Hematopoietic multipotent progenitor cell treated with erythropoietin and hydrocortisone succinate and interleukin-3 and kit ligand, for 8 days (in vitro differentiated cells): ENCODE results near the gene ADCK2.
A peak's percentile ranks its signal among the peaks of the same experiment; 100 is the strongest.
"Not testable (repeated sequence)": the region's sequence is repeated elsewhere in the genome, so short reads cannot be mapped to it uniquely, and the experiment has no call there.

Source experiments
- DNase-seq: peaks from one replicate; pipeline ENCODE4 v3.0.0-alpha.2; 2015

Gene ADCK2

DNA sequence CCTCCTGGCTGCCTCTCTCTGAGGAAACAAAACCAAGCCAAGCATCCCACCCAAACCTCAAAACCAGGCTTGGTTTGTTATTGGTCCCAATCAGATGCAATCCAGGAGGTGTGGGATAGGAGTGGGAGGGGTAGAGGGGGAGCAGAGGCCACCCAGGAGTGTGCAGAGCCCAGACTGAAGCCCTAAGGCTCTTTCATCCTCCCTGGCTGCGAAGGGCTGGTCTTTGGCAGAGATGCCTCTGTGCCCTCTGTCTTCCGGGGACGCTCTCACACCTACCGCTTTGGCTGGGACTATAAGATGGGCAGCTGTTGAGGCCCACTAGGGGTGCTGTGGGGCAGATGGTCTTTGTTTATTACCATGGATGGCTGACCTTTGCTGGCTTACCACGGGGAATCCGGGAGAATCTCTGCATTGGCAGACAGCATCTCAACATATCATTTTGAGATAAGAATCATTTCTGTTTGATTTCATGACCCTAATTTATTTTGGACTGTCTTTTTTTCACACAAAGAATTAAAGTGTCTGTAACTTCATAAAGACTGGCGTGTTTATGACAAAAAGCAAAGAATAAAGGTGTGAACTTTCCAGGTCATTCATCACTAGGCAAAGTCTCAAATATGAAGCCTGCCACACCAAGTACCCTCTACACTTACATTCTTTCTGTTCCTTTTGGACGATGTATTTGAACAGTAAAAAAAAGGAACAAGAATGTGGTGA lies 25.7 kb upstream of the ADCK2 start:
- DNase-seq: peak; percentile 65

DNA sequence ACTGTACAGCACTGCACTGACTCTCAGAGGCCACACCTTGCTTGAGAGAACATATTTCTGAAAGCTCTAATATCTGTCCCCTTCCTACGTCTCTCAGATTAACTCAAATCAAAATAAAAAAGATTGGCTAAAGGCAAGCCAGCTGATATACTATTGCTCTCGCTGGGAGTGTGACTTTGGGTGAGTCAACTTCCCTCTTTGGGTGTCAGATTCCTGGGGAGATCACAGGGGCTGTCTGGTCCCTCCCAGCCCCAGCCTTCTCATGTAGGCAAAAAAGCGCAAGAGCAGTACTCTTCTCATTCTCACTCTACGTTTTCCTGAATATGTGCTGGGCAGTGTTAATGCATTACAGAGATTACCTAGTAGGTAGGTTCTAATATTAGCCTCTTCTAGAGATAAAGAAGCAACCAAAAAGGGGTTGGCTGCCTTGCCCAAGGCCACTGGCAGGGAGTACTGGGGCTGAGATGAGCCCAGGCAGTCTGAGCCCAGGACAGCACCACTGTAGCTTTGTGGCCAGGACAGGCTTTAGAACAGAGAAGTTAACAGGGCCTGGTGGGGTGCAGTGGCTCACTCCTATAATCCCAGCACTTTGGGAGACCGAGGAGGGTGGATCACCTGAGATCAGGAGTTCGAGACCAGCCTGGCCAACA lies 23.1 kb upstream of the ADCK2 start:
- no peak for DNase-seq

DNA sequence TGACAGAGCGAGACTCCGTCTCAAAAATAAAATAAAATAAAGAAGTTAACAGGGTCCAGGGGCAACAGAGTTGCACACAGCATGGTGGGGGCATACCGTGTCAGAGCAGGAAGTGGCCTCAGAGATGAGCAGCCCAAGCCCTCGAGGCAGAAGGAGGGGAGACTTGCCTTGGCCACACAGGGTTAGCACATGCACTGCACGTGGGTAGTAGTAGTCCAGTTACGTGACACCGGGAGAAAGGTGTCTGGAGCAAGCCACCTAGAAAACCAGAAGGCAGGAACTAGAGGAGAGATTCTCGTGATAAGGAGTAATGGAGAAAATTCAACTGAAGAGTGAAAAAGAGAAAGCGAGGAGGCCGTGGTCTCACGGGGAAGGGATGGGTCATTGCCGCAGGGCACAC lies 22.4 kb upstream of the ADCK2 start:
- DNase-seq: no peak

DNA sequence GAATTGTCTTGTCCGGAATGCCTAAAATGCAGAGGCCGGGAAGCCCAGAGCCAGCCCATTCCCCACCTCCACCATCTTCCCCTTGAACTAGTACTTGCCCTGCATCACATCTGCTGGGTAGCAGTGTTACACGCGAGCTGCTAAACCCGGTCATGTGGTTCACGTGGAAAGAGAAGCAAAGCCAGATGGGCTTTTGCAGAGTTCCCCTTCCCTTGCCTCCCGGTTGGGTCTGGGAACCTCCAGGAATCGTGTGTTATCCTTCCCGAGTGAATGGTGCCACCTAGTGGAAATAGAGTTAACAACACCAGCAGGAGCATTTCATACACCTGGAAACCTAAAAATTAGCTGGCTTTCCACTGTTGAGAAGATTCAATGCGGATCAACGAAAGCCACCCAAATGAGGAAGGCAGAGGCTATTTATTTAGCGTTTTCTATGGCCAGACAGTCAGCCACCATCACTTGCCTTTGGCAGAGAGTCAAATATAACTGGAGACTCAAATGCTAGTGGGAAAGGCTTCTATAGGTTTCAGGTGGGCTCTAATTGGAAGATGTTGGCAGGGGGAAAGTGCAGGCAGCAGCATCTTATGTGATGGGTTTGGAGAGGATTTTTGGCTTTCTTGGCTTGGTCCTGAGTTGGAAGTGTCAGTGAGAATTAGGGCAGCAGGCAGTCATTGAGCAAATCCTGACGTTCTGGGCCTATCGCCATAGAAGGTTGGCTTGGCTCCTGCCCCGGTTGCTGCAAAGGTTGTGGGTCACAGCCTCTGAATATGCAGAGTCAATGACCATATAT lies 19.2 kb upstream of the ADCK2 start:
- peak; percentile 60 for DNase-seq

DNA sequence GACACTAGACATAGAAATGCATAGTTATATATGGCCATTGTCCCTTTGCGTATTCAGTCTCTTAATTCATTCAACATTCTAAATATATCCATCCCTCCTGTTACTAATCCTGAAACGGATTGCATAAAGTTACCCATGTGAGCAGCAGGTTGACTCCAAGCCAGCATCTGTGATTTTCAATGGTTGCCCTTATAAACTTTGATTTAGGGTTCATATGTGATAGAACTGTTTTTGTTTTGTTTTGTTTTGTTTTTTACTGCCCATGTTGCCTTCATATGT lies 18.7 kb upstream of the ADCK2 start:
- DNase-seq: no peak

DNA sequence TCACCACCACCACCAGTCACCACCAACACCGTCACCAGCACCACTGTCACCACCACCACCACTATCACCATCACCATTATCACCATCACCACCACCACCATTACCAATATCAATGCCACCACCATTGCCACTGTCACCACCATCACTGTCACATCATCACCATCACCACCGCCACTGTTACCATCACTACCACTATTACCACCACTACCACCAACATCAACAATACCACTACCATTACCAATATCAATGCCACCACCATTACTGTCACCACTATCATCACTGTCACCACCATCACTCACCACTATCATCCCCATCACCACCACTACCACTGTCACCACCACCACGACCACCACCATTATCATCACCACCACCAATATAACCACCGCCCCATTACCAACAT lies 18.1 kb upstream of the ADCK2 start:
- DNase-seq: no peak

DNA sequence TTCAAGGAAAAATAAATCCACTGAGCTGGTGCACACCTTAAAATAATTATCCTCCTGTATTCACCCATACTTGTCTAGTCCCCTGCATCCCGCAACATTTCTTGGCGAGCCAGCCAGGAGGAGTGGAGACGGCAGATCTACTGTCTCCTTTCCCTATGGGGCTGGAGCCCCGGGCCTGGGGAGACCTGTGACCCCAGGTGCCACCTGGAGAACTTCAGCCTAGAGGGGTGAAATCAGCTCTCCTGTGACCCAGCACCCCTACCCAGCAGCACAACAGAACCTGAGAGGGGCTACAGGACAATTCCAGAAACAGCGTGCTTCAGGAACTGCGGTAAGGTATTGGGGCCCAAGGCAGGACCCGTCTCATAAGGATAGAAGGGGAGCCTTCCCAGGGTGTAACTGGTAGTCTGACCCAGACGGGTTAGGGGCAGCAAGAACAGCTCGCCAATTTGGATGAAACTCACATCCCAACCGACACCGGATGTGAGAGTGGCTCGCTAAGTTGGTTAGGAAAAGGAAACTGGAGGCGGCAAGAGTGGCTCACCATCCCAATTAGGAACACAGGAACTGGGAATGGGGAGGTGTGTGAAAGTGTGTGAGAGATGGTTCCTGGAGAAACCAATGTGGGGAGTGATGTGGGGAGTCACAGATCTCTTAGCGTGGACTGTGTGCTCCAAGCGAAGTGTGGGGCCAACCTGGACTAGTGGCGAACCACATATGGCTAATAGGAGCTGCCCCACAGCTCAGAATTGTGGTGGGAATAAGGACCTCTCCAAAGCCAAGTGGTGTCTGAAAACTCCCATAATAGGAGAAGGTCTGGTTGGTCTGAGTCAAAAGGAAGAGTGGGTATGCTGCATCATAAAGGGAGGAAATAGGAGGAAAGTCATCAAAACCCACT lies 17.0 kb upstream of the ADCK2 start:
- DNase-seq: no peak

DNA sequence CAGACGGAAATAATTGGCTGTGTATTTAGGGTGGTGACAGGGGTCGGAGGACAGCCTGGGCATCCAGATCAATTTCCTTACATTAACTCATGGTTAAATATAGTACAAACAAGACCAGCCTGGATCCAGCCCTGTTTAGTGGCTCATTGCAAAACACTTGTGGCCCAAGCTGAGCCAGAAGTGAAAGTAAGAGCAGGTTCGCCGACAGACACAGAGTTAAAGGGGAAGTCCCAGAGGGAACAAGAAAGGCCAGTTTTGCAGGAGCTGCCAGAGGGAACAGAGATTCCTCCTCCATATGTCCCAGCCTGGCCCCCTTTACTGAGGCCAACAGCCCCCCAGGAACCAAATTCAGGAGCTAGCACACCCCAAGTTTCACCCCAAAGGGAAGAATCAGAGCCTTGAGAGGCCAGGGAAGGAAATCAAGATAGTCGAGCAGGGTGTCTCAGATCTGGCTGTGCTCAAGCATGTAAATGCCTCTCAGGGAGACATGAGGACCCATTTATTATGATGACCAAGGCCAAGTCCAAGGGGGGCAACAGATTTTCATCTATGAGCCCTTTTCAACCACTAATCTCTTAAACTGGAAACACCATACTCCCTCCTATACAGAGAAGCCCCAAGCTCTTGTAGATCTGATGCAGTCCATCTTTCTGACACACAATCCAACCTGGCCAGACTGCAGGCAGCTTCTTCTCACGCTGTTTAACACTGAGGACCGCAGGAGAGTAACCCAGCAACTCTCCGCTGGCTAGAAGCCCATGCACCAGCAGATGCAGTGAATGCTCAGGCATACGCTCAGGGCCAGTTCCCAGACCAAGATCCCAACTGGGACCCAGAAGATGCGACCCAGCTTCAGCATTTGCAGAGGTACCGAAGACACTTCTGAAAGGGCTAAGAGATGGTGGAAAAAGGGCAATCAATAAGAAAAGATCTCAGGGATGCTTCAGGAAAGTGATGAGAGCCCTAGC lies 15.9 kb upstream of the ADCK2 start:
- peak; percentile 35 for DNase-seq

DNA sequence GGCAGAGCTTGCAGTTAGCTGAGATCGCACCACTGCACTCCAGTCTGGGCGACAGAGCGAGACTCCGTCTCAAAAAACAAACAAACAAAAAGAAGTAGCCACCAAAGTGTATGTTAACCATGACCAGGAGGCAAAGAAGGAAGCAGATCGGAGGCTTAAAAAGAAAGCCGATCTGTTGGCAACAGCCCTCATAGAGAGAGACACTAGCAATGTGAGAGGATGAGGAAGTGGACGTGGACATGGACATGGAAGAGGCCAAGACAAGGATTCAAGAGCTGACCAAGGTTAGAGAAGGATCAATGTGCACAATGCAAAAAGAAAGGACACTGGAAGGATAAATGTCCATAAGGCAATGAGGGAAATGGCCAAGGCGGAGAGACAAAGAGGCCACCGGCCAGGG lies 14.9 kb upstream of the ADCK2 start:
- DNase-seq: no peak

DNA sequence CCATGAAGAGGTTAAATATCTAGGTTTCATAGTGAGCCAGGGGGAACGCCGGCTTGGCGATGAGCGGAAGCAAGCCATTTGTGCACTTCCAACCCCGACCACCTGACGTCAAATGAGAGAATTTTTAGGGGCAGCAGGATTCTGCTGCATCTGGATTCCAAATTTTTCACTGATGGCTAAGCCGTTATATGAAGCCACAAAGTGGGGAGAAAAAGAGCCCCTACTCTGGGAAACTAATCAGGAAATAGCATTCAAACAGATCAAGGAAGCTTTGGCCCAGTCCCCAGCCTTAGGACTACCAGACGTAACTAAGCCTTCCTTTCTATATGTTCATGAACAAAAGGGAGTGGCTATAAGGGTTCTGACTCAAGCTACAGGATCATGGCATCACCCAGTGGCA lies 12.9 kb upstream of the ADCK2 start:
- no peak for DNase-seq

DNA sequence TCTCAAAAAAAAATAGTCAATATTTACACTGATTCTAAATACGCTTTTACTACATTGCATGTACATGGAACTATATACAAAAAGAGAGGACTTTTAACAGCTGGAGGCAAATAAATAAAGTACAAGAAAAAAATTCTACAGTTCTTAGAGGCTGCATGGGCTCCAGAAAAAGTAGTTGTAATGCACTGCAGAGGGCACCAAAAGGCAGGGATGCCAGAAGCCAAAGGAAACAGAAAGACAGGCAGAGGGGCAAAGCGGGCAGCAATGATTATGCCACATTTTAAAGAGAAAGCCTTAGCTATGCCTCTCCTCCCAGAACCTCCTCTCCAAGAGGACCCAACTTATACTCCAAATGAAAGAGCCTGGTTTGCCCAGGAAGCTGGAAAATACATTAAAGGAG lies 11.6 kb upstream of the ADCK2 start:
- DNase-seq: no peak

DNA sequence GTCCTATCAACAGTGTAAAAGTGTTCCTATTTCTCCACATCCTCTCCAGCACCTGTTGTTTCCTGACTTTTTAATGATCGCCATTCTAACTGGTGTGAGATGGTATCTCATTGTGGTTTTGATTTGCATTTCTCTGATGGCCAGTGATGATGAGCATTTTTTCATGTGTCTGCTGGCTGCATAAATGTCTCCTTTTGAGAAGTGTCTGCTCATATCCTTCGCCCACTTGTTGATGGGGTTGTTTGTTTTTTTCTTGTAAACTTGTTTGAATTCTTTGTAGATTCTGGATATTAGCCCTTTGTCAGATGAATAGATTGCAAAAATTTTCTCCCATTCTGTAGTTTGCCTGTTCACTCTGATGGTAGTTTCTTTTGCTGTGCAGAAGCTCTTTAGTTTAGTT lies 9.8 kb upstream of the ADCK2 start:
- not testable (repeated sequence) for DNase-seq

DNA sequence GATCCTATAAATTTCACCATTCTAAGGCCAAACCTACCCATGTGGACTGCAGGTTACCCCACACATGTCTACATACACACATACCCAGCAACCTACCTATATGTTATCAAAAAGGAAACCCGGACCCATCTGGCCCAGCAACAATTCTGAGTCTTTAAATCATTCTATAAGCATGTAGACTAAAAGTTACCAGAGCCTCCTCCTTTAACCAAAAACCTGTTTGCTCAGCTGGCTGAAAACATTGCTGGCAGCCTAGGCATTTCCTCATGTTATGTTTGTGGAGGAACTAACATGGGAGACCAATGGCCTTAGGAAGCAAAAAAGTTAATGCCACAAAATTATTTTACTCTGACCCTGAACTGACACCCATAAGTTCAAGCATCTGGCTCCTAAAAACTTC lies 5.3 kb upstream of the ADCK2 start:
- no peak for DNase-seq

DNA sequence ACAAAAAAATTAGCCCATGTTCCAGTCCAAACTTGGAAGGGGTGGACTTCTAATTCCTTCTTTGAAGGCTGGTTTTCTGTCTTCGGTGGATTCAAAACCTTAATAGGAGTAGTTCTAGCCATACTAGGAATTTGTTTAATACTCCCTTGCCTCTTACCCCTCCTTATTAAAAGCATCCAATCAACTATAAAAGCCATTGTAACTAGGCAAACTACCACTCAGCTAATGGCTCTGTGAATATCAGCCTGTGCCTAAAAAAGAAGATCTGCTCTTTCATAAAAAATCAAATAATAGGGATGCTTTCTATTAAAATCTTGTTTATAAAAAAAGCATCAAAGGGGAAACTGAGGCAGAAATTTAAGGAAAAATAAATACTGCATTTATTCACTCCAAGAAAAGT lies 4.1 kb upstream of the ADCK2 start:
- no peak for DNase-seq

DNA sequence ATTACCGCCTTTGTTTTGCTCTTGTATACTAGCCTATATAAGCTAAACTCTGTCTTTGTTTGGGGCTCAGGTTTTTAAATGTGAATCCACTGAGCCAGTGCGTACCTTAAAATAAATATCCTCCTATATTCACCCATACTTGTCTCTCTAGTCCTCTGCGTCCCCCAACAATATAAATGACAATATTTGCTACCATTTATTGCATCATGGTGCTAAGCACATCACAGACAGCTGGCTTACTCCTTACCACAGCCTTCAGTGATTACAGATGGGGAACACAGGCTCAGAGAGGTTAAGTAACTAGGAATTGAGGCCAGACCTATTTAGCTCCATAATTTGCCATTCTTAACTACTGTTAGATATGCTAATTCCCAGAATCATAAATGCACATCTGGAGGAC lies 3.4 kb upstream of the ADCK2 start:
- DNase-seq: no peak

DNA sequence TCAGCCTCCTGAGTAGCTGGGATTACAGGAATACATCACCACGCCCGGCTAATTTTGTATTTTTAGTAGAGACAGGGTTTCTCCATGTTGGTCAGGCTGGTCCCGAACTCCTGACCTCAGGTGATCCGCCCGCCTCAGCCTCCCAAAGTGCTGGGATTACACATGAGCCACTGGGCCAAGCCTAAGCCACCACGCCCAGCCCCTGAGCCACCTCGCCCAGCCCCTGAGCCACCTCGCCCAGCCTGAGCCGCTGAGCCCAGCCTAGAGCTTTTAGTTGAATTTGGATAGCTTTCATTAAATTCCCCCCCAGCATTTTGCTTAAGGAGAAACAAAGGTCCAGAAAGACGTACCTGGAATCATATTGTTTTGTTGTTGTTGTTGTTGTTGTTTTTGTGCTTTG lies 2.9 kb upstream of the ADCK2 start:
- not testable (repeated sequence) for DNase-seq

DNA sequence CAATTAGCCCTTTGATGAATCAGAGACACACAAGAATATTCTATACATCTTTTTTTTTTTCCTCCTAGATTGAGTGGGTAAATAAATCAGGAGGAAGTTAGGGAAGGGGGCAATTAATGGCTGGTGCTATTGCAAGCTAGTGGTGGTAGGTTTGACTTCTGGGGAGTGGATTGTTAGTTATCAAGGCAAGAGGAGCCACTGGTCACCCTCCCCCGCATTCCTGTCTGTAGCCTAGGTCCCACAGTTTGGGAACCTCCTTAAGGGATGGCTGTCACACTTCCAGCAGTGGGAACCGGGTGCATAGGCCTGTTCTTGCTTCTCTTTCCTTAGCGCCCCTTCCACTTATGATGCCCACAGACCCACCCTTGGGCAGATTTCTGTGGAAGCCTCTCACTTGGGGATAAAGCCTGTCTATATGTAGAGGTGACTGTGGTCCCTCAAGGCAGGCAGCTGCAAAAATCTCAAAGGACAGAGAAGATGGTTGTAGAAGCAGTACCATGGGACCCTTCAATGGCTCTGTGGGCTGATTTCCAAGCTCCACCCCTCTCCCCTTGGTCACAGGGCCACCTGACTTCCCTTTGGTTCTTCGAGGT lies 2.3 kb upstream of the ADCK2 start:
- DNase-seq: no peak

DNA sequence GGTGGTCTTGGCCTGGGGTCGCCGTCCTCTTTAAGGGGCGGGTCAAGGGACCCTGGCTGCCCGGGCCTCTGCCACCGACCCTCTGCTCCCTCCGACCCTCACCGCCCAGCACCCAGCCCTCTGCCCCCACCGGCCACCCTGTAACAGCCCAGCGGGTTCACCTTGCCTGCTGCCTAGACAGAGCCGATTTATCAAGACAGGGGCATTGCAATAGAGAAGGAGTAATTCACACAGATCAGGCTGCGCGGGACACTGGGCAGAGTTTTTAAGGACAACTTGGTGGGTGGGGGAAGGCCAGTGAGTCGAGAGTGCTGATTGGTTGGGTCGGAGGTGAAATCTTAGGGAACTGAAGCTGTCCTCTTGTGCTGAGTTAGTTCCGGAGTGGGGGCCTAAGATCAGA lies 779 bp upstream of the ADCK2 start:
- no peak for DNase-seq

DNA sequence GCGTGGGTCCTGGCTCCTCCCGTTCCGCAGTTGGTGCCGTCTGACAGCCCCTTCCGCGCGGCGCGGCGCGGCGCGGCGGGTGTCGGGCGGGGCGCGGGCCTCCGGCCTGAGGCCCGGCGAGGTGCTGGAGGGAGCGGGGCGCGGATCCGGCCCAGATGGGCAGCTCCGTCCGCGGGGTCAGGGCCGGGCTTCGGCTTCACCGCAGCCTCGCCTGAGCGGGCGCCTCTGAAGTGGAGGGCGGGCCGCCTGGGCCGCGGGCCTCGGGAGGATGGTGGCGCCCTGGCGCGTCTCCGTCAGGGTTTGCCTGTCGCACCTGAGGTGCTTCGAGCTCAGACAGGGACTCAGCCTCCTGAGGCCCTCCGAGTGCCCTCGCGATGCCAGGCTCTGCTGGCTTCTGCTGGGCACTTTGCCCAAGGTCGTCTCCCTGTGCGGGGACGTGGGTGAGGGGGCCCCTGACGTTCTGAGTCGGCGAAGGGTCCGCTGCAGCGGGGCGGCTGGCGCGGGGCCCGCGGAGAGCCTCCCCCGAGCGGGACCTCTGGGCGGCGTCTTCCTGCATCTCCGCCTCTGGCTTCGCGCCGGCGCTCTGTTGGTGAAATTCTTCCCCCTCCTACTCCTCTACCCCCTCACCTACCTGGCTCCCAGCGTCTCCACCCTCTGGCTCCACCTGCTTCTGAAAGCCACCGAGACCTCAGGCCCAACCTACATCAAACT lies 473 bp downstream of the ADCK2 start:
- no peak for DNase-seq

DNA sequence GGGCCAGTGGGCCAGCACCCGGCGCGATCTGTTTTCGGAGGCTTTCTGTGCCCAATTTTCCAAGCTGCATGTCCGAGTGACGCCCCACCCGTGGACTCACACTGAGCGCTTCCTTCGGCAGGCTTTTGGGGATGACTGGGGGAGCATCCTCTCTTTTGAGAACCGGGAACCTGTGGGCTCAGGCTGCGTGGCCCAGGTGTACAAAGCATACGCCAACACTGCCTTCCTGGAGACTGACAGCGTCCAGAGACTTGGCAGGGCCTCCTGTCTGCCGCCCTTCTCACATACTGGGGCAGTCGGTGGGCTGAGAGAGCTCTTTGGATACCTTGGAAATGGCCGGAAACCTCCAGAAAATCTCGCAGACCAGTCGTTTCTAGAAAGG lies 1.0 kb downstream of the ADCK2 start:
- no peak for DNase-seq

DNA sequence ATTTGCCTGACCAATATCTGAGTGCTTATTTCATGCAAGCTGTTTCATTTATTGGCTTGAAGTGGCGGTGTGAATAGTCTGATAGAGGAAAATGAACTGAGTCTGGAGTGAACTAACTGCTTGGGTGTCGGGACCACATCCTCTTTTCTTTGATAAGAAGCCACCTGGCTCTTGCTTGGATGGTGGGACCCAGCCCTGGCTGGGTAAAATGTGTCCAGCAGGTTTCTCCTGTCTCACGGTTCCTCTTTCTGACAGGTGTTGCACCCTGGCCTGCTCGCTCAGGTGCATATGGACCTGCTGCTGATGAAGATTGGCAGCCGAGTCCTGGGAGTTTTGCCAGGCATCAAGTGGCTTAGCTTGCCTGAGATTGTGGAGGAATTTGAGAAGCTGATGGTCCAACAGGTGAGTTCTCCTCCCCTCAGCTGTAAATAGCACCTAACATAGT lies 1.6 kb downstream of the ADCK2 start:
- DNase-seq: no peak
